Mammary epithelial cell (primary cell): ENCODE measurements around the gene GABRR2.

ENCODE experiments used
- CTCF ChIP-seq, 2 donors: IDR thresholded peaks in 1 of 2; conservative IDR thresholded peaks in 1 of 2; 2 replicates each; pipeline ENCODE4 v1.5.1; 2011 to 2012; ENCODE audit warnings: inconsistent platforms in 2 of 2, low read length in 2 of 2, mild to moderate bottlenecking in 2 of 2, control low read depth in 1 of 2, low read depth in 1 of 2; ENCODE audit not compliant: insufficient read depth in 1 of 2; ENCODE audit errors: extremely low read depth in 1 of 2
- EZH2 ChIP-seq: IDR thresholded peaks from 2 replicates; pipeline ENCODE4 v1.6.1; 2012; ENCODE audit warnings: low read length, inconsistent platforms, borderline replicate concordance

GRCh38 chr6:89356642-89357170 lies 41.6 kb upstream of the GABRR2 start:
- TF ChIP-seq CTCF (conservative IDR thresholded peaks at IDR 0.05 in 1 of 2, IDR thresholded peaks at IDR 0.05 in 1 of 2; ENCODE audit: extremely low read depth in 1 of 2, insufficient read depth in 1 of 2, low read depth in 1 of 2, low read length in 2 of 2), result no peak
- no peak for TF ChIP-seq EZH2
